GM18502 (cell line): ENCODE data around the gene EFCAB5.
"Not testable (repeated sequence)": the region's sequence is repeated elsewhere in the genome, so short reads cannot be mapped to it uniquely, and the experiment has no call there.

ENCODE experiments used
- ATAC-seq: cut with Tn5 transposase; IDR thresholded peaks from one replicate; pipeline ENCODE4 v1.9.1; 2021; ENCODE audit warnings: mild to moderate bottlenecking; ENCODE audit not compliant: unreplicated experiment, poor library complexity

Gene EFCAB5

GRCh38 chr17:29933379-29933778, 8.1 kb upstream of the EFCAB5 start:
- ATAC-seq, result no peak

DNA sequence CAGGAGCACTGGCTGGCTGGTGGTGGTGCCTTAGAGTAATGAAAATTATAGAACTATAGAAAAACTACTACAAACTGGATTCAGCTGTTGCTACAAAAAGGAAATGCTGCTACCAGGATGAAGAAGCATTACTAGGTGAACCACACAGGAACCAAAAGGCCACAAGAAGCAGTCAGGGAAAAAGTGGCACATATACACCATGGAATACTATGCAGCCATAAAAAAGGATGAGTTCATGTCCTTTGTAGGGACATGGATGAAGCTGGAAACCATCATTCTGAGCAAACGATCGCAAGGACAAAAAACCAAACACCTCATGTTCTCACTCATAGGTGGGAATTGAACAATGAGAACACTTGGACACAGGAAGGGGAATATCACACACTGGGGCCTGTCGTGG, 5.5 kb upstream of the EFCAB5 start:
- not testable (repeated sequence) for ATAC-seq

- ATAC-seq, result no peak
Observed at GRCh38 chr17:29936724-29937123, 4.7 kb upstream of the EFCAB5 start.

DNA sequence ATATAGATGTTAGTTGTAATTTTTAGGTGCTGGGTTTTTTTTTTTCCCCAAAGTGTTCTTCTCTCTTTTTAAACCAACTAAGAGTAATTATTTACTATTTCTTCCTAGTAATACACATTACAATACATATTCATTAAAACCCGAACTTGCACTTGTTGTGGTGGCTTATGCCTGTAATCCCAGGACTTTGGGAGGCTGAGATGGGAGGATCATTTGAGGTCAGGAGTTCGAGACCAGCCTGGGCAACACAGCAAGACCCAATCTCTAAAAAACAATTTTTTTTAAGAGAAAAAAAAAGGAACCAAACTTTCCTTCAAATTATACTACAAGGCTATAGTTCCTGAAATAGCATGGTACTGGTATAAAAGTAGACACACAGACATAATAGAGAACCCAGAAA, 3.8 kb downstream of the EFCAB5 start:
- ATAC-seq, result no peak

DNA sequence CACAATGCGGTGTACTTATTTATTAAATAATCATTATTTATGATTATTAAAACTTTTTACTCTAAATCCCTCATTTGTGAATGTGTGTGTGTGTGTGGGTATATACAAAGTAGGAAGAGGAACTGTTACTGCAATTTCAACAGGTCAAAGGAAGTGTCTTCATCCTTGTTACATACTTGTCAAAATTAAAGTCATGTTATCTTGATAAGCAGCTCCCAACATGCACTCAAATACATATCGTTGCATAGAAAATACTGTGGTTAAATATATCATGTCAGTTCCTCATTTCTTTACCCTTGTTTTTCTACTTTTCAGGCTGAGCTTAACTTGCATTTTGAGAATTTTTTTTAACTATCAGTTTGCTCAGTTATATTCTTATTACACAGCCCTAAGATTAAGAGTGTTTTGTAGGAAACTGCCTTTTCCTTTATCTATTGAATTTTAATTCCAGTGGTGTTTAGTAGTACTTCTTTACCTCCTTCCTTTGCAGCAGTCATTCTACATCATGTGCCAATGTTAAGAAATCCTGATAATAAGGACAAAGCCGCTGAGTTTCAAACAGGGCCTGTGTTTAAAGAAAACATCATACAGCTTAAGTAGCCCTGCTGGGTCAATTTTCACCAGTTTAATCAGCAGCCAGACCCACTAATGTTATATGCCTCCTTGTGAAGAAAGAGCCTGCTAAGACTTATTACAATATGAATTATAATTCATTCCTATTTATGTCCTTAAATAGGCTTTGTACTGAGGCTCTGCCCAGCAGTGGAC, 7.2 kb downstream of the EFCAB5 start:
- ATAC-seq, result no peak

DNA sequence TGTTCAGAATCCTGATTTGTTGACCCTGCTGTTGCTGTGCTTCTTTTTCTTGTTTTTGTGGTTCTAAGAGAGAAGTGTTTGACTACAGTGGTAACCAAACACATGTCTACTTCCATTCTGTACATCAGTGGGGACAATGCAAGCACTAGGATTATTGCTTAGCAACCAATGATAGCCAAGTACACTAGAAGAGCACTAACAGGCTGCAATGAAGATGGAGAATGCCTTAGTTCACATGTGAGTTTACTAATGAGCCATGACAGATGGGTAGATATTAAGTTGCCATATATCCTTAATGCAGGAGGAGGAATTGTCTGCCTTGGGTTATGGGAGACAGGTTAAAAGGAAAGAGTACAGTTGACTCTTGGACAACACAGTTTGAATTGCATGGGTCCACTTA, 8.3 kb downstream of the EFCAB5 start:
- no peak for ATAC-seq

- ATAC-seq, result no peak
Observed at GRCh38 chr17:29954405-29954804, 13.0 kb downstream of the EFCAB5 start.

DNA sequence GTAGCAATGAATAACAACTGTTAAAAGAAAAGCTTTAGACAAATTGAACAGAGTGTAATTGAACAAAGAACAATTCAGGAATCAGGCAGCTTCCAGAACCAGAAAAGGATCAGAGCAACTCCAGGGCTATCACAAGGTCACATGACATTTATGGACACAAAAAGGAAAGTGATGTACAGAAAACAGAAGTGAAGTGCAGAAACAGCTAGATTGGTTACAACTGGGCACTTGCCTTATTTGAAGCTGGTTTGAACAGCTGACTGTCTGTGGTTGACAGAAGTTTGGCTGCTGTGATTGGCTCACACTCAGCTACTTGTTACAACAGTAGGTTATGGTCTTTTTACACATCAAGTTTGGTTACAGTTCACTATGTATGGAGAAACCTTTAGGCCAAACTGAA, 14.8 kb downstream of the EFCAB5 start:
- ATAC-seq, result no peak

DNA sequence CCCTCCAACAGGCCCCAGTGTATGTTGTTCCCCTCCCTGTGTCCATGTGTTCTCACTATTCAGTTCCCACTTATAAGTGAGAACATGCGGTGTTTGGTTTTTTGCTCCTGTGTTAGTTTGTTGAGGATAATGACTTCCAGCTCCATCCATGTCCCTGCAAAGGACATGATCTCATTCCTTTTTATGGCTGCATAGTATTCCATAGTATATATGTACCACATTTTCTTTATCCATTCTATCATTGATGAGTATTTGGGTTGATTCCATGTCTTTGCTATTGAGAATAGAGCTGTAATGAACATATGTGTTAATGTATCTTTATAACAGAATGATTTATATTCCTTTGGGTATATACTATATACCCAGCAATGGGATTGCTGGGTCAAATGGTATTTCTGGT, 16.1 kb downstream of the EFCAB5 start:
- not testable (repeated sequence) for ATAC-seq

DNA sequence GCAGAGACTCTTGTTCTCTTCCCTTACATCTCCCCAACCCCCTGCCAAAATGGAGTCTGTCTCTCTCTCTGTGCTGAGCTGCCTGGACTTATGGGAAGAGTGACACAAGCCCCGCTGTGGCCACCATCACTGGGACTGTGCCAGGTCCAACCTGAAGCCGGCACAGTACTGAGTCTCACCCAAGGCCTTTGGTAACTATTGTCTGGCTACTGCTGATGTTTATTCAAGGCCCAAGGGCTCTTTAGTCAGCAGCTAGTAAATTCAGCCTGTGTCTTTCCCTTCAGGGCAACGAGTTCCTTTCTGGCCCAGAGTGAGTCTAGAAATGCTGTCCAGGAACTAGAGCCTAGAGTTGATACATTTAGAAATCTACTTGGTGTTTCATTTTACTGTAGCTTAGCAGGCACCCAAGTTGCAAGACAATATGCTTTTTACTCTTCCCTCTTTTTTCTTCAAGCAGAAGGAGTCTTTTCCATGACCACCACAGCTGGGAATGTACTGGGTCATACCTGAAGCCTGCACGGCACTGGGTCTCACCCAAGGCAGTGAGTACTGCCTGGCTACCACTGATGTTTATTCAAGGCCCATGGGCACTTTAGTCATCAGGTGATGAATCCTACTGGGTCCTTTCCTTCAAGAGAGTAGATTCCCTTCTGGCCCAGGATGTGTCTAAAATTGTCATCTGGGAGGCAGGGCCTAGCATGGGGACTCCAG, 17.7 kb downstream of the EFCAB5 start:
- ATAC-seq, result no peak

DNA sequence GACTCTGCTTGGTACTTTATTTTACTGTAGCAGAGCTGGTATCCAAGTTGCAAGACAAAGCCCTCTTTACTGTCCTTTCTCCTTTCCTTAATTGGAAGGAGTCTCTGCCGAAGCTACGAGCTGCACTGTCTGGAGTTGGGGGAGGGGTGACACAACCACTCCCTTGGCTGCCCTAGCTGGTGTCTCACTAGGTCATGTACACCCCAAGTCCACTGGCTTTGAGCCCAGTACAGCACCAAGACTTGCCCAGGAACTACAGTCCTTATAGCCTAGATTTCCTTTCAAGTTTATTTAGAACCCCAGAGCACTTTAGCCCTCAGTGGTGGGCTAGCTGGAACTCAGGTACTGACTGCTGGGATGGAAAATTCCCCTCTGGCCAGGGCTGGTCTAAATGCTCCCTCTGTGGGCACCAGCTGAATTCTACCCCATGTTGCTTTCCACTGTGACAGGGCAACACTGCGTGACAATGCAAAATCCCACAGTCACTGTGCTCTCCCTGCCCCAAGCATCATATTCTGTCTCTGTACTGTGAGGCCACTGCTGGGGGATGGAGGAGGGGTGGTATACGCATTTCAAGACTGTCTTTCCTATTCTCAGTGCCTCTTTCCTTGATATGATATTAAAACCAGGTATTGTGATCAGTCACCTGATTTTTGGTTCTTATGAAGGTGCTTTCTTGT, 18.4 kb downstream of the EFCAB5 start:
- no peak for ATAC-seq

- ATAC-seq, result no peak
Observed at GRCh38 chr17:29962656-29963055, 21.2 kb downstream of the EFCAB5 start.

- no peak for ATAC-seq
Observed at GRCh38 chr17:29968271-29968670, 26.8 kb downstream of the EFCAB5 start.

GRCh38 chr17:29972277-29972676, 30.8 kb downstream of the EFCAB5 start:
- no peak for ATAC-seq

DNA sequence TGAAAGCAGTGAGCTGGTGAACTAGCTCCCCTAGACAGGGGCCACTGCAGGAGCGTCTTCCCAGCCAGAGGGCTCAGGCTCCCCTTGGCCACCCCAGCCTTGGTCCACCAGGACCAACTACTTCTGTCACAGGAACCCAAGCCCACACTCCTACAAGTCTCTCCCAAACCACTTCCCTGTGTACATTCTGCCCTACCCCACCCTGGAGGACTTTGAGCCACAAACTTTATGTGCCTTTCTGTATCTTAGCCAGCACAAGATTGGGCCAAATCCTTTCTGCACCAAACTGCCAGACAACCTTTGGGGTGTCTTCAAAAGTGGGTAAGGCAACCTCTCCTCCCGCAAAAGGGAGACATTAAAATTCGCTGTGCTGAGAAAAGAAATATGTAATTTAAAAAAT, 31.6 kb downstream of the EFCAB5 start:
- no peak for ATAC-seq

DNA sequence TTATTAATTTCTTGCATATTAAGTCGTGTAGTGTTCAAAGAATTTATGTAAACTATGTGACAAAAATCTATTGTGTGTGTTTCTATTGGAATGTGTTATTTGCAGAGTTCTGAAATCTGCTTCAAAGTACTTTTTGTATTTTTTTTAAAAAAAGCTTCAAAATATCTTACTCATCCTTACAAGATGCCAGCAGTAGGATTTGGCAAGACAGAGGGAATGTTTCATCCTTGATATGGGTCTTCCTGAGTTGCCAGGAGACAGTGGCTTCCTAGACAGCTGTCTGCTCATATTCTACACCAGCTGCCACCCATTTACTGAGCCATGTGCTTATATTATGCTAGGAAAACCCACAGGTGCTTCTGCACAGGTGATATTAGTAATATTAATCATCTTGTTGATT, 36.4 kb downstream of the EFCAB5 start:
- ATAC-seq, result no peak

DNA sequence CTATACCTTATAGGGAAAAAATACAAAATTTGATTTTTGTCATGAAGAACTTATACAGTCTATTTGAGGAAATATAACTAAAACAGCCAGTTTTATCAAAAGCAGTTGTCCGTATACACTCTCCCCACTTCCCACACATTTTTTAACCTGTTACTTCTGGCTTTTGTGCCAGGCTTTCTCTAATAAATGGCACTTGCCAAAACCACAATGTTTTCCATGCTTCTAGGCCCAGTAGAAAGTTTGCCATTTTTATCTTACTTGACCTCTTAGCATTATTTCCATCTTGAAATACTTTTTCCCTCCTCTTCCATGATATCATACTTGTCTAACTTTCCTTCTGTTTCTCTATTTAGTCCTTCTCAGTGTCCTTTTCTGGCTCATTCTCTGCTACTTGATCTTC, 38.8 kb downstream of the EFCAB5 start:
- ATAC-seq, result no peak

- no peak for ATAC-seq
Observed at GRCh38 chr17:29982991-29983653, 41.7 kb downstream of the EFCAB5 start.

DNA sequence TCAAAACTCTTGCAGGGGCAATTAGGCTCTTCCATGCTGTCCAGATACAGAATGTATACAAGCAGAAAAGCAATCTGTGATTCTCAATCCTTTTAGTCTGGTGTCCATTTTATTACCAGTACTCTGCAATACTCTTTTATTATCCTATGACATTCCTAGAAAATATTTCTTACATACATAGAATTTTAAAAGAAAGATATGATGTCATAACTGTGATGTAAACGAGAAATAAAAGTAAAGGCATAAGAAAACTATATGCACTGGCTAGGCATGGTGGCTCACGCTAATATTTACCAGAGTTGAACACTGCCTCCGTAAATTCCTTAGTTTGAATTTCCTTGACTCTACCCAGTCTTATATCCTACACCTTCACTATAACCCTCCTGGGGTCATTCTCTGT, 55.0 kb downstream of the EFCAB5 start:
- no peak for ATAC-seq

DNA sequence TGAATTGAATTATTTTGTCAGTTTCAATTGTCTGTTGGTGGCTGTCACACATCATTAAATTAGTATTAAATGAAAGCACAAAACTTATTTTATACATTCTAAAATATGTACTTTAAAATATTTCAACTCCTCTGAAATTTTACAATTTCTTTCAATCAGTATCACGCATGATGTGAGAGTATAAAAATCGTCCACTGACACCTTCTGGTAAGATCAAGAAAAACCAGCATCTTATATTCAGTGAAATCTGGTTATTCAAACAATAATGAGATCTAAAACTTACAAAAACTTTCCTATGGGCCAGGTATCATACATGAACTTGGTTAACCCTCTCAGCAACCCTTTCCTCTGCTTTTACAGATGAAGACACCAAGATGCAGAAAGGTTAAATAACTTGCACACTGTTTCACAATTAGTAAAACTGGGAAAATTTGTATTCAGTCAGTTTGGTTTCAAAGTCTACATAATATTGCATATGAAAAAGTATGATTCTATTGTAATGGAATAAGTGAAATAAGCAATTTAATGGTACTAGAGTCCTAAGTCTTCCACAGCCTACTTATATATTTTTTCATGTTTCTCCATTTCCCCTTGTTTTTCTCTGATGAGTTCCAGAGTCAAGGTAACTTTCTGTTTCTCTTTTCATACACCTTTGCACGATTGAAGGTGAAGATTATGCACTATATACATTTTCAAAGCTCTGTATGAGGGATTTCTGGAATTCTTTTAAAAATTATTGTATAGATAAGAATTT, 58.7 kb downstream of the EFCAB5 start:
- ATAC-seq, result no peak
